Upper lobe of left lung (tissue), 4 donors: Measurements from ENCODE around the gene RAB43.

Experiments used
- CTCF ChIP-seq, 6 experiments: fragments of 450-650 bp in 4 of 6; fragments of 200-600 bp in 2 of 6; sonication (generic) in 2 of 6; IDR thresholded peaks; one replicate each; pipeline ENCODE4 v1.5.1; 2016 to 2019; ENCODE audit warnings: antibody characterized with exemption in 6 of 6
- POLR2AphosphoS5 ChIP-seq, 2 donors: sonication (generic); formaldehyde crosslinking; IDR thresholded peaks; one replicate each; pipeline ENCODE4 v1.5.1; 2017; ENCODE audit warnings: antibody characterized with exemption in 2 of 2

DNA sequence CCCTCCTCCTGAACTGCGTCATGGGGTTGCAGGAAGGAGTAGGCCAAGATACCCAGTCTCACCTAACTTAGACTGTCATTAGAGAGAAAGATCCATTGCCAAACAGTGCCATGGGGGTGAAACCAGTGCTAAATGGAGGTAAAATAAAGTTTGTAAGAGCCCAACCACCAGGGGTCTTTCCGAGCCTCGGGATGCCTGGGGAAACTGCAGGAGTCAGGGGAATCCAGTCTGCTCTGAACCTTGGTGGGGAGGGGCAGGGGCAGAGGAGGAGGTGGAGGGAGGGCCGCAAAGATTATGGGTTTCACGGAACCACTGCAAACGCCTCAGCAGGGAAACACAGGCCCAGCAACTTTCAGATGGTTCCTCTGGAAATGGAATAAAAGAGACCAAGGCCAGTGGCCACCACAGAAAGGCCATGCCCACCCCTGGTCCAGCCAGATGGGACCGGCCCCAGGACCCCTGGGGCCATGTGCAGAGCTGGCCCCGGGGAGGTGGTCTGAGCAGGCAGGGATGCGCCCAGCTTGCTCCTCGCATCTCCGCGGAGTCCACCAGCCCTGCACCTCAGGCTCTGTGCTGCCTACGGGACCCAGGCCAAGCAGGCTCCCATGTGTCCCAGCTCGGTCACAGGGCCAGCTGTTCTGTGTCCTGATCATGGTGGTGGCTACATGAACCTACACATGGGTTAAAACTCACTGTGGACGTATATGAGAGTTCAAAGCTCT lies 80.9 kb downstream of the RAB43 start:
- TF ChIP-seq CTCF (IDR thresholded peaks at IDR 0.05), result no peak
- no peak for TF ChIP-seq POLR2AphosphoS5 (IDR thresholded peaks at IDR 0.05)
